ENCODE results near the gene SERF2. TPM values are rescaled to one million over a fixed set of nuclear protein-coding genes. Genes with fewer than 3 reads are reported as not detected.

SERF2 gene
- 832 and 948 TPM in 2 replicates for total RNA-seq

GRCh38 chr15:43791993-43792760 lies at the start of gene SERF2:
SERF2 (plus strand) TSS chr15:43792320; CDS start chr15:43792377, 57 bp downstream.

DNA sequence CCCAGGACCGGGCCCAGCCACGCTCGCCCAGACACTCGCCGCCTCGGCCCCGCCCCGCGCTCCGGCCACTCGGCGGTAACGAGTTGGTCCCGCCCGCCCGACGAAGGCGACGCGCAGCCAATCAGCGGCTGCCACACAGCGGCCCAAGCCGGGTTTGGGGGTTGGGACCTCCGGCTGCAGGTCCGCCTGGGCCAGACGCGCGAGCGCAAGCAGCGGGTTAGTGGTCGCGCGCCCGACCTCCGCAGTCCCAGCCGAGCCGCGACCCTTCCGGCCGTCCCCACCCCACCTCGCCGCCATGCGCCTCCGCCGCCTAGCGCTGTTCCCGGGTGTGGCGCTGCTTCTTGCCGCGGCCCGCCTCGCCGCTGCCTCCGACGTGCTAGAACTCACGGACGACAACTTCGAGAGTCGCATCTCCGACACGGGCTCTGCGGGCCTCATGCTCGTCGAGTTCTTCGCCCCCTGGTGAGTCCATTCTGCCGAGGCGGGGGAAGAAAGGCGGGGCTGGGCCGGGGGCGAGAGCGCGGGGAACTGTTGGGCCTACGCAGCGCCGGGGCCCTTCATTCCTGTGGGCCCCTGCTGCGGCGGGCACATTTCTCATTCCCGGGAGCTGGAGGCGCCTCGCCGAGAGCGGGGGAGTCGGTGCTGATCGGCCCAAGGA lies 45.7 kb upstream of the SERF2 start, which contains the start of gene PDIA3:
TSS of gene PDIA3 (plus strand) at position 194 of the 658 bp plus-strand sequence. CDS start at position 296, 102 bp downstream.

GRCh38 chr15:43776718-43777266 lies 15.3 kb upstream of the SERF2 start, which contains the start of gene ELL3:
ELL3 (minus strand) TSS chr15:43776966; CDS start chr15:43776901, 65 bp downstream.

GRCh38 chr15:43799945-43800285 lies 7.8 kb downstream of the SERF2 start, which contains the start of gene SERINC4:
SERINC4 (minus strand) TSS chr15:43800220; CDS start chr15:43799986, 234 bp downstream.

GRCh38 chr15:43800286-43801141 lies 8.4 kb downstream of the SERF2 start, which contains the start of gene HYPK:
HYPK (plus strand) TSS chr15:43800599; CDS start chr15:43800623, 24 bp downstream.

DNA sequence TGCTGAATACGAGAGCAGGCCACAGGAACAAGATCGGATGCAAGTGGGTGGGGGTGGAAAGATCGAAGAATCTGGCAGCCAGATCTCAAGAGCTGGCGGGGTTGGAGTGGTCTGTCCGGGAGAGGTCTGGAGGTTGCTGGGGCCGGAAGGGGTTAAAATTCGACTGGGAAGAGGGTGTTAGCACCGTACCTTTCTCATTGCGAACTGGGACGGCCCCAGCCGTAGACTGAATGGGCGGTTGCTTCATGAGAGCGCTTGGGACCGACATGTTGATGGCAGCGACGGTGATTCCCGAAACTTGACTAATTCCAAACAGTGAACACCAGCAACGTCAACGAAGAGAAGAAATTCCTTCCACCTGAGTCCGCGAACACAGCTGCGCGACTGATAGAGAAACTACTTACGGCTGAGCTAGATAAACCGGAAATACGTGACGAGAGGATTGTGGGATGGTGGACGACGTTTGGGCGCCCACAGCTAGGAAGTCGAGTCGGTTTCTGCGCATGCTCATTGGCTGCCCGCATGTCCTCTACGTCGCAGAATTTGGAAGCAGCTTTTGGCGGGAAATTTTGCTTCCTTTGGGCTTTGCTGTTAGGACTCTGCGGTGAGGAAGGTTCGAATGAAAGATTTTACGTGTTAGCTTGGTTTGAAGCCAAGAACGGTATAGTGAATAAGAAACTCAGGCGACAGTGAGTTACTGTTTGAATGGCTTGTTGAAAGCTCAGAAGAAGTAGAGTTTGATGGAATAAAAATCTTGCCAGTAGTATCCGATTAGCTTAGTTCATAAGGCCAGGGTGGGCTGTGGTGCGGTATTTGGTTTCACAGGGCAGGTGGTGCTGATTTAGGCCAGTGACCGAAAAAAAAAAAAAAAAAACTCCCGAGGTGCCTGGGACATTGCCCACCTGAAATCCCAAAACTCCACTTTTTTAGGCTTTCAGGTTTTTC lies 32.5 kb downstream of the SERF2 start, which contains the start of gene MFAP1:
TSS of gene MFAP1 (minus strand) at position 389 of the 945 bp plus-strand sequence. CDS start at position 268, 121 bp downstream.

DNA sequence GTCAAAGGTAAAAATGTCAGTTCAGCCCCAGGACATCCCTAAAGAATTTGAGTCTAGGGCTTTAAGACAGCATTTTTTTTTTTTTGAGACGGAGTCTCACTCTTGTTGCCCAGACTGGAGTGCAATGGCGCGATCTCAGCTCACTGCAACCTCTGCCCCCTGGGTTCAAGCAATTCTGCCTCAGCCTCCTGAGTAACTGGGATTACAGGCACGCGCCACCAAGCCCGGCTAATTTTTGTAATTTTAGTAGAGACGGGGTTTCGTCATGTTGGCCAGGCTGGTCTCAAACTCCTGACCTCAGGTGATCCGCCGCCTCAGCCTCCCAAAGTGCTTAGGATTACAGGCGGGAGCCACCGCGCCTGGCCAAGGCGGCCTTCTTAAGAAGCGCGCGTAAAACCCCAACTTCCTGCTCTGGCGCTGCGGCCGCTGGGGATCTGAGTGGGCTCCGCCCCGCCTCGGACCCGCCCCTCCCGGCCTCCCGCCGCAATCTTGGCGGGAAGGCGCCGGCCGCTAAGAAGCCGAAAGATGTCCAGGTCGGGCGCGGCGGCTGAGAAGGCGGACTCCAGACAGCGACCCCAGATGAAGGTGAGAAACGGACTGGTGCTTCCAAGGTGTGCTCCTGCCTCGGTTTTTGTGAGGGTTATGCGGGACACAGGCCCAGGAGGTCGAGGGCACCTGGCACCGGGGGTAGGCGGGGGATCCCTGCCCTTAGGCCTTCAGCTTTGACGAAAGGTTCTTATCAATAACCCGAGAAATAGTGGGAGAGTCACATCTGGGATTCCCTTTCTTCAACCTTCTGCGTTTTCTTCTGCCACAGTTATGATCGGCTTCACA lies 34.6 kb downstream of the SERF2 start, which contains the start of gene WDR76:
TSS of gene WDR76 (plus strand) at position 495 of the 834 bp plus-strand sequence. CDS start at position 526, 31 bp downstream.

Other genes with a start within 250 kb of the SERF2 start
- 17.5 and 18.7 TPM in 2 replicates for gene PPIP5K1, start 202.1 kb upstream of the SERF2 start, total RNA-seq
- gene CKMT1B, start 198.3 kb upstream of the SERF2 start, total RNA-seq, result 87.1 and 108 TPM in 2 replicates
- gene STRC, start 173.5 kb upstream of the SERF2 start, total RNA-seq, result 0.49 TPM in 1 of 2 replicates, not detected in the other
- 0.46 and 0.78 TPM in 2 replicates for gene CATSPER2, start 143.5 kb upstream of the SERF2 start, total RNA-seq
- gene CKMT1A, start 98.5 kb upstream of the SERF2 start, total RNA-seq, result 89.3 and 94.9 TPM in 2 replicates
- 278 and 441 TPM in 2 replicates for gene PDIA3, start 45.9 kb upstream of the SERF2 start, total RNA-seq
- gene ELL3, start 15.4 kb upstream of the SERF2 start, total RNA-seq, result 2.3 and 7.2 TPM in 2 replicates
- gene SERINC4, start 7.9 kb downstream of the SERF2 start, total RNA-seq, result not detected in 2 replicates
- 12.9 and 14.4 TPM in 2 replicates for gene HYPK, start 8.3 kb downstream of the SERF2 start, total RNA-seq
- 15.4 and 20.7 TPM in 2 replicates for gene MFAP1, start 32.4 kb downstream of the SERF2 start, total RNA-seq
- gene WDR76, start 34.7 kb downstream of the SERF2 start, total RNA-seq, result 6.6 and 14.5 TPM in 2 replicates

Data from hair follicular keratinocyte (primary cell).